GM18517 (cell line): Measurements from ENCODE around the gene HCFC2.
"Not testable (repeated sequence)": the region's sequence is repeated elsewhere in the genome, so short reads cannot be mapped to it uniquely, and the experiment has no call there.

Experiments
- ATAC-seq: cut with Tn5 transposase; IDR thresholded peaks from one replicate; pipeline ENCODE4 v1.9.1; 2021; ENCODE audit warnings: mild to moderate bottlenecking, moderate library complexity; ENCODE audit not compliant: unreplicated experiment

Gene HCFC2

DNA sequence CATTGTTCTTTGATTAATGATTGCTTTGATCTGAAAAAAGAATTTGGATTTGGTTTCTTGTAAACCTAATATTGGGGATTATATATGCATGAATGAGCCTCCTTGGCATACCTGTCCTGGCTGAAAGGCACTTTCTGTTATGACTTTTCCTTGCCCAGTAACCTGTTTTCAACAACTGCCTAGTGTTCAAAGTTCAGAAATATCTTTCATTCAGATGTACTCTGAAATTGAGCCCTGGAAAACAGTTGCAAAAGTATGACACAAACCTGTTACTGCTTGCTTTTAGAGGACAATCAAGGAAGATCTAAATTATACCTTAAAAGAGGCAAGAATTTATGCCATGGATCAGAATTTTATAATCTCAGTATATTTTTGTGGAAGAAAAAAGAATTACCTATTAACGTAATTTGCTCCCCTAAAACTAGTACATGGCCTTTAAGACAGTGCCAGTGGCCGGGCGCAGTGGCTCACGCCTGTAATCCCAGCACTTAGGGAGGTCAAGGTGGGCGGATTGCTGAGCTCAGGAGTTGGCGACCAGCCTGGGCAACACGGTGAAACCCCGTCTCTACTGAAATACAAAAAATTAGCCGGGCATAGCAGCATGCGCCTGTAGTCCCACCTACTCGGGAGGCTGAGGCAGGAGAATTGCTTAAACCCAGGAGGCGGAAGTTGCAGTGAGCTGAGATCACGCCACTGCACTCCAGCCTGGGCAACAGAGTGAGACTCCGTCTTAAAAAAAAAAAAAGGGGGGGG, 50.7 kb downstream of the HCFC2 start:
- not testable (repeated sequence) for ATAC-seq

DNA sequence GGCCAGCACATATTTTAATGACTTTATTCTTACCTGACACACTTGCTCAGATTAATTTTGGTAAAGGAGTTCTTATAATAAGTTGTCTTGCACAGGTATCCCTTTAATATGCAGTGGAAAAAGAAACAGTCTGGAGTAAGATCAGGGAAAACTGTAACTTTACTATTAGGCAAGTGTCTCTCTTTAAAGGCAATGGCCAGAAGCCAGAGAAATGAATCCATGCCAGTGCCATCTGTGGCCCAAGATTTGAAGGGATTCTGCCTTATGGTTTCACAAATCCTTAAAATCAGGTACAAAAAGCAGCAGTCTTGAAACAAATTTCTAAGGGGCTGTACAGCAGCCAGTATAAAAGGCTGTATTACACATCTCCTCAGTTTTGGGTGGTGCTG, 51.2 kb downstream of the HCFC2 start:
- no peak for ATAC-seq

DNA sequence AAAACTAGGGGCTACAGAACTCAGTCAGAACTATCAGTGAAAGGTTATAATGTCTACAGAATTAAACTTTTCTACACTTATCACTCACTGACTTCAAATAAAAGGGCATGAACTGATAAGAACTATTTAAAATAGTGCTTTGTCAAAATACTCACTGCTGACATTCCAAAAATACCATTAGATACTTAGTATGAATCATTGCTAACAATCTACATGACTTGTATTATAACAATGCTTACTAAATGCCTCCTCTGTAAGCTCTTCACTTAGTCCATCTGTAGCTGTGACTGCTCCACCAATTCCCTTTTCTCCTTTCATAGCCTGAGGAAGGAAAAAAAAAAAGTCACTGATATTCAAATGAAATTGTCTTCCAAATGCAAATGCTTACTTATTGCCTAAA, 56.7 kb downstream of the HCFC2 start:
- no peak for ATAC-seq

DNA sequence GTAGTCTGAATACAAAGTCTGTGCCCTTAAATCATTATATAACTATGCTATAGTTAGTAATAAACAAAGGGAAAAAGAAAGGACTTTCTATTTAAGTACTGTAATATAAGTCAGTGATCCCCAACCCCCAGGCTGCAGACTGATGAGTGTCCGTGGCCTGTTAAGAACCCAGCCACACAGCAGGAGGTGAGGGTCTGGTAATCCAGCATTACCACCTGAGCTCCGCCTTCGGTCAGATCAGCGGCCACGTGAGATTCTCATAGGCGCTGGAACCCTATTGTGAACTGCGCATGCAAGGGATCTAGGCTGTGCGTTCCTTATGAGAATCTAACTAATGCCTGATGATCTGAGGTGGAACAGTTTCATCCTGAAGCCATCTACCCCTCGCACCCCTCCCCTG, 58.0 kb downstream of the HCFC2 start:
- no peak for ATAC-seq

DNA sequence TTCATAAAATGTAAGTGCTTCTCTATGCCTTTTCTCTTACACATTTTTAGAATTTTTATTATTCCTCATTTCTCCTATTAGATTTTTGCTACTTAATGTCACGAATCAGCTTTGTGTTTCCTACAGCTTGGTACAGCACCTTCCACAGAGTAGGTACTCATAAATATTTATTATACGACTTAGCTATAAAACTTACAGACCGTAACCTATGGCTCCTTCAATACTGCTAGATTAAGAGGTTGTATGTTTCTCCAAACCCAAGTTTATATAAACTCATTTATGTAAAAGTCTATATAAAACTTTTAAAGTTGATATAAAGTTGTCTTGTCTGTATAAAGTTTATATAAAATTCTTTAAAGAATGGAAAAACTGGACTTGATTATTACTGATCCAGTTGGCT, 62.2 kb downstream of the HCFC2 start:
- no peak for ATAC-seq

DNA sequence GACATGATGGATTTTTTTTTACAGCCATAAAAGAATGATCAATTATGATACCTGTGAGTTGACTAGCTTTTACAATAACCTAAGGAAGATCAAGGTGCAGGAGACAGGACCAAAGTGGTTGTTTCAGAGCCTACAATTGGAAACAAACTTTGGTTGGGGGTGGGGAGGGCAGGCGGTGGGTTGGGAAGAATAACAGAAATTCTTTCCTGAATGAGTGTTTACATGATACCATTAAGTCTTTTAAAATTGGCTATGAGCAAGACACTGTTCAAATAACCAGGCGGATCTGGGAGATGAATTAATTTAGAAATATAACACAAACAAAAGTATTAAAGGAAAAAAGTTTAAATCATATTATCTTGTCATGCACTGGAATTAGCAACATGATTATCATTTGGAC, 66.4 kb downstream of the HCFC2 start:
- no peak for ATAC-seq

DNA sequence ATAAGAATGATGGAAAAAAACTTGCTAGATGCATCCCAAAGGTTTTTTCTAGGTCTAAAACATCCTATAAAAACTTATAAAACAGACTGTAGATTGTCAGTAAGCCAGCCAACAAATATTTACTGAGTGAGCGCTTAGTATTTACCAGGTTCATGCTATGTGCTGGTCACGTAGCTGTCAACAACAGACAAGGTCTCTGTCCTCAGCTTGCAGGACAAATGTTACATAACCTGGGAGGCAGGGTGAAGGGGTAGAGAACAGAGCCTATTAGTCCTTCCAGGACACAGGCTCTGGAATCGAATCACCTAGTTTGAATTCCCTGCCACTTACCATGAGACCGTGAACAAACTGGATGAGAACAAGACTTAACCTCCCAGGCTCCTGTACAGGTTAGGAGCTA, 67.3 kb downstream of the HCFC2 start:
- no peak for ATAC-seq

DNA sequence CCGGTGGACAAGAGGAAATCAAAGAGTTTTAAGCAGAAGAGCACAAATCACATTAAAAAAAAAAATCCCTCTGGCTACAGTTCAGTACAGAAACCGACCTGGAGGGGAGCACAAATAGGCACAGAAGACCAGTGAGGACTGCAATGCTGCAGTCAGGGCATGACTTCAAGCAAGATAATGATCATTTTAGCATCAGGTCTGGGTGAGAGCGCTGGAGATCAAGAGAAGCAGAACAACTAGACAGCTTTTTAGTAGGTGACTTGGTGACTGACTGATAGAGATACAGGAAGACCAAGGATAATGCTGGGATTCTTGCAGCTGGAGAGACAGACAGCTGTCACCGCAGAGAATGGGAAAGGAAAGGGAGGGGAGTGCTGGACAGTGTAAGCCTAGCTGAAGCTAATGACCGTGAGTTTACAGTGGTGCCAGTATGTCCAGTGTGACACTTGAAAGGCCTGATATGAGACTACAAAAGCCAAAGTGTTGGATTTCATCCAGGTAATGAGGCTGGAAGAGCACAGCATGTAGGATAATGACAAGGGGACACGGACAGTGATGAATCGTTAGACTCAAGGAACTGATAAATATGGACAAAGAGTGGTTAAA, 68.1 kb downstream of the HCFC2 start:
- ATAC-seq, result no peak

DNA sequence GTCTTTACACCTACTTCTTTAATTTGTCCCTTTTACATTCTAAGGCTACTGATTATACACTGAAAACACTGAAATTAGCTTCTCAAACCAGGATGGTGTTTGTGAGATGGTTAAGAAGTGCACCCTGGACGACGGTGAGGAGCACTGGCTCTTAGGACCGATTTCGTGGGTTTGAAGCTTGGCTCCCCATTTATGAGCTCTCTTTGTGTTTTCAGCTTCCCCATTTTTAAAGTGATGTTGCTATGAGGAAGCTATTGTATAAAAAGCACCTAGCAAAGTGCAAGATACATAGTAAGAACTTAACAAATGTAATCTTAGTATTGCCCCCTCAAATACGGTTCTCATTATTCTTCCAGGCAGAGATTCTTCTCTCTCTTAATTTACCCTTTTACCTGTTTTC, 69.0 kb downstream of the HCFC2 start:
- no peak for ATAC-seq

DNA sequence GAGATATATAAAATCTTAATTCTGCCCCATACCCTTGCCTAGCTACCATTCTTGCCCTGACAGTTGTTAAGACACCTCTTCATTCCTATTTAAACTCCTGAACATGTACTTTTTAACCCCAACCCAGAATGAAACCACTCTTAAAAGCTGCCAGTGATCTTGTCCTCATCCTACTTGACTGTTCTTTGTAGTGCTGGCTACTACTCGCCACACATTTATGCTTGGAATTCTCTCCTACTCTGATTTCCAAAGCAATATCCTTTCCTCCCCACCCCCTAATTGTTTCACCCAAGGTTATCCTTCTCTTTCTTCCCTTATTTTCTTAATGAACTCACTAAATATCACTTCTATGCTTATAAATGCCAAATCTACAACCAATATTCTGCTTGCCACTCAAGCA, 69.5 kb downstream of the HCFC2 start:
- no peak for ATAC-seq

DNA sequence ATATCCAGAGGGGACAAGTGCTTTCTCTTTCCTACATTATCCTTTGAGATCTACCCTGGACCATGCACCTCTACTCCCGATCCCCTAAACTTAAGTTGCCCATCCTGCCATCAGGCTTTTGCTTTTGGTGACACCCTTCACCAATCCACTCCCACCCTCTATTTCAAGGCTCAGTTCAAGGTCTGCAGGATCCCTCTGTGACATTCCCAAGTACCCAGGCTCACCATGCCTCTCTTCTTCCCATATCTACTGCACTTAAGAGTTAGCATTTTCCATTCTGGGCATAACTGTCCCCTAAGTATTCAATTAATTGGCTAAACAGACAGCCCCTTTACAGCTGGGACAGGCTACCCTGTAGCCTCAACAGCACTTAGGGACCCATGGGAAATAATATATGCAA, 70.6 kb downstream of the HCFC2 start:
- no peak for ATAC-seq

DNA sequence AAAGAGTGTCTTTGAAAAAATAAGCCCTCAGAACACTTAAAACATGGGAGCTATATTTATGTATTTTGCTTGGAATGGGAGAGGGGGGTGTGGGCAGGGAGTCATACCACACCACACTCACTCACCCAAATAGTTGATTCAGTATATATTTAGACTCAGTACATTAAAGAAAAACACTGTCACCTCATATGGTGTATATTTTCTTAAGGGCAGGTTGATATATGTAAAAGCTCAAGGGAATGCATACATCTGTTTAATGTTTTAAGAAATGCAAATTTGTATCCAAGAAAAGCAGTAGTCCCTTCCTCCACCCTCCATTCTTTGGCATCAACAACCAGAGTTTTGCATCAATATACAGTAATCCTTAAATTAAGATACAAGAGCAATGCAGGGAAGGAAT, 72.2 kb downstream of the HCFC2 start:
- ATAC-seq, result no peak

DNA sequence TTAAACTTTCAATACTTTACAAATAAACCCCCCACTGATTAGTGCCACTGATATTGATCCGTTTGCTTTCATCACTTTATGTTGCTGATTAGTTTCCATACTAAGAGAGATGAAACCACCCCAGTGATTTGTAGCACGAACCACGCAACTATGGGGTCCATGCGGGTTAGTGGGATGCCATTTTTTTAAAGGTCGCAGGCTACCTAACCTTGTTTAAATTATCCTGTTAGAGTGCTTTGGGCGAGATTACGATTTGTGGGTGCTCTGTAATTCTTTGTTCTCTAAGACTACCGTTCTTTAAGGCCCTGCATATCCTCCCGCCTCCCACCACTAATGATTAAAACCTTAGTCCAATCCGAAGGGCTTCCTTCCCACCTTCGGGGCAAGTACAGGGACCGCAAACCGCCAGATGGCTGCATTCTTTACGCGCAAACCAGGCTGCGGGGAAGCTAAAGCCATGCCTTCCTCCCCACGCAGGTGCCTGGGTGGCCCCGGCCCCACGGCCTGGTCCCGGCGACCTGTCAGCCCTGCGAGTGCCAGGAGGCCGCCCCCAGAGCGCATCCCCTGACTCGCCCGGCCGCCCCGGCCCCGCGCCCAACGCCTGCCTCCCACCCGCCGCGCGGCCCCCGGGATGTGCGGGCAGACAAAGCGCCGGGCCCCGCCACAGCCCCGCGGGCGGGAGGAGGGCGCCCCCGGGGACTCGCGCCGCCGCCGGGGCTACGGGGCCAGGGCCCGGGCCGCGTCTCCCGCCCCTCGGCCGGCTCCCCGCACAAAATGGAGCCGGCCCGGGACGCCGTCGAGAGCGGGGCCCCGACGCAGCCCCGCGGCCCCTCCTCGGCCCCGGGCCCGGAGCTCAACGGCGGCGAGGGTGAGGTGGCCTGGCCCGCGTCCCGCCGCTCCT, 72.9 kb downstream of the HCFC2 start:
- peak; percentile 31 for ATAC-seq

DNA sequence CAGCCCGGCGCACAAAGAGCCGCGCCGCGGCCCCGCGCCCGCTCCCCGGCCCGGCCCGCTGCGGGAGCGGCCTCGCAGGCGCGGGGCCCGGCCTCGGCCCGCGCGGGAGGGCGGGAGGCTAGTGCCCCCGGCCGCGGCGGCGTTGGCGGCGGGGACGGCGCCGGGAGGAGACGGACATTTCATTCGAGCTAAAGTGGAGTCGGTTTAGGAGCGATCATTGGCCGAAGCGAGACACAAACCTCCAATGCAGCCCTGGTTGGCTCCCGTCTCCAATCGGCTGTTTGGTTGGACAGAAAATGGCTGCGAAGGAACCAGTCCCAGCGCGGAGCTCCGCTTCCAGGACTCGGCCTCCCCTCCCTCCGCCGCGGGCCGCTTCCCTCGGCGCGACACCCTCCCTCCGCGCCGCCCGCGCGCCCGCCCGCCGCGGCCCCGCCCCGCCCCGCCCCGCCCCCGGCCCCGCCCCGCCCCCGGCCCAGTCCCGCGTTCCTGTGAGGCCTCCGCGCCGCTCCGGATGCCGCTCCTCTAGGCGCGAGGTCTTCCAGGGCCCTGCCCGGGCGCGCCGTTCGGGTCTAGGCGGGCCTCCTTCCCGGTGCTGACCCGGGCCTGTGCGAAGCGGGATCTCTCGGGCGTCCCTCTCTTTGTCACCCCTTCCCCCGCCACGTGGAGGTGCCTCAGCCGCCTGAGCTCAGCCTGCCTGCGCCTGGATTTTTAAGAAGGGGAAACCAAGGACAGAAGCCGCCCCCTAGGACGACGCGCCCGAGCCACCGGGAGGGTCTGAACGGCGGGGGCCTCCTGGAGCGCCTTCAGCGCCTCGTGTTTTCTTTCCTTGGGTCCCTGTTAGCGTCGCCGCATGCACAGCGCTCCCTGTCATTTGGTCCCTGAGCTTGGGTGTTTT, 73.8 kb downstream of the HCFC2 start, which contains the start of gene NFYB:
NFYB (minus strand) TSS at position 309 of the 895 bp plus-strand sequence. CDS start 2,757 bp downstream, outside the sequence.
- peak; percentile 94 for ATAC-seq

DNA sequence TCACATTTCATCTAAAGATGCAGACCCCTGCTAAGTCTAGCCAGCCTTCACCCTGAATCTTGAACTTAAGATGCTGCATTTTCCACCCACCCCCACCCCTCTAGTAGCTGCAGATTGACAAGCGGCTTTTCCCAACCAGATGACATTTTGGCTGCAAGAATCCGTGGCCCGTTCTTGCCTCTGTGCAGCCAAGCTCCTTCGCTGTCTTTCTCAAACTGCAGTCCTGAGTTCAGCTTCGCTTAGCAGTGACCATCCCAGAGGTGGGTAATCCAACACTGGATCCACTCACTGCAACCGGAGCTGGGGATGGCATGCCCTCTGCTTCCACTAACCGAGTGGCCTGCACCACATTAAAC, 74.4 kb downstream of the HCFC2 start:
- ATAC-seq, result no peak

DNA sequence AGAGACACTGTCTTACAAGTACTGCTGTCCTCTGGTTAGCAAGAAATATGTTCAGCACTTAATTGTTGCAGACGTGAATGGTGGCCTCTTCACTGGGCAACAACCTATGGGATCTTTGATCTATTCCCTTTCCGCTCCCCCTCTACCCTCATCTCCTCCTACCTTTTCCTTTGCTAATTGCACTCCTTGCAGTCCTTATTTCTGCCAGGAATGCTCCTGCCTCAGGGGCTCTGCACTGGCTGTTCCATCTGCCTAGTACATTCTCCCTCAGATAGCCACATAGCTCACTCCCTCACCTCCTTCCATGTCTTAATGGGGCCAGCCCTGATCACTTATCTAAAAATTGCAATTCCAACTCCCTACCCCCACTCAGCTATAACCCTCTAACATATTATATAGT, 78.2 kb downstream of the HCFC2 start:
- no peak for ATAC-seq

DNA sequence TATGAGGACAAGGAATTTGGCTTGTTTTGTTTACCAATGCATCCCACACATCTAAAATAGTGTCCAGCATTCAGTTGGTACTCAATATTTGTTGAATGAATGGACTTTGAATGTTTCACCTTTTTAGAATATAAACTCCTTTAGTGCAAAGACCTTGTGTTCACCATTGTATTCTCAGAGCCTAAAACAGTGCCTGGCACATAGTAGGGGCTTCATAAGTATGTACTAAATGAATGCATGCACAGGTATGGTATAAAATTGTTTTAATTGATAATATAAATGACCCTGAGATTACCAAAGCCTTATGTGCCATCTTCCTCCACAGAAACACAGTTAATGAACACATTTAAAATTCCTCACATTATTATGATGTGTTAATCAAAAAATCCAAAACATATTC, 78.7 kb downstream of the HCFC2 start:
- no peak for ATAC-seq

DNA sequence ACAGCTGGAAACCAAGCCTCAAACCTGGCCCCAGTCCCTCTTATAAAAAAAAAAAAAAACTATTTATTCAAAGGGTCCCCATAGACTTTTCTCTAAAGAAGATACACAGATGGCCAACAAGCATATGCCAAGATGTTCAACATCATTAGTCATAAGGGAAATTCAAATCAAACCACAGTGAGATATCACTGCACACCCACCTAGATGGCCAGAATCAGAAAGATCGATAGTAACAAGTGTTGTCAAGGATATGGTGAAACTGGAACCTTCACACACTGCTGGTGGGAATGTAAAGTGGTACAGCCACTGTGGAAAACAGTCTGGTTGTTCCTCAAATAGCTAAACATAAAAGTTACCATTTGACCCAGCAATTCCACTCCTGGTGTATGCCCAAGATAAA, 79.6 kb downstream of the HCFC2 start:
- no peak for ATAC-seq

DNA sequence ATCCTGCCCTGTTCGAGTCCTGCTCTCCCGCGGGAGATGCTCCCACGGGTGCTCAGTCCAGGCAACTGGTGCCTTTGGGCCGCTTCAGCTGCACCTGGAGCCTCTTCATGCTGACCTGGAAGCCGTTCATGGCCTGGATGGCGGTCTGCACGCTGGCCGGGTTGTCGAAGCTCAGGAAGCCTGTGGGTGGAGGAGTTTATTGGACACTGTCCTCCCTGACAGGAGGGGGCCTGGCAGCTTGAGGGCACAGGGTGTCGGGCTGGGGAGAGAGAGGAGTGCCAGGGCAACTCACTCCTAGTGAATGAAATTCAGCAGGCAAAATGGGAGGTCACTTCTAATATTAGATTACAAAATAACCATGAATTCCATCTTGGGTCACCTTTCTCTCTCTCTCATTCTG, 83.0 kb downstream of the HCFC2 start:
- no peak for ATAC-seq

DNA sequence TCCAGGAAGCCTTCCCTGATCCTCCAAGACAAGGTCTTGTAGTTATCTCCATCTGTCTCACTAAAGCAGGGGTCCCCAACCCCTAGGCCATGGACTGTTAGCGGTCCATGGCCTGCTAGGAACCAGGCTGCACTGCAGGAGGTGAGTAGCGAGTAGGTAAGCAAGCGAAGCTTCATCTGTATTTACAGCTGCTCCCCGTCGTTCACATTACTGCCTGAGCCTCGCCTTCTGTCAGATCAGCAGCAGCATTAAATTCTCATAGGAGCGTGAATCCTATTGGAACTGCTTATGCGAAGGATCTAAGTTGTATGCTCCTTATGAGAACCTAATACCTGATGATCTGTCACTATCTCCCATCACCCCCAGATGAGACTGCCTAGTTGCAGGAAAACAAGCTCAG, 86.1 kb downstream of the HCFC2 start:
- ATAC-seq, result no peak

DNA sequence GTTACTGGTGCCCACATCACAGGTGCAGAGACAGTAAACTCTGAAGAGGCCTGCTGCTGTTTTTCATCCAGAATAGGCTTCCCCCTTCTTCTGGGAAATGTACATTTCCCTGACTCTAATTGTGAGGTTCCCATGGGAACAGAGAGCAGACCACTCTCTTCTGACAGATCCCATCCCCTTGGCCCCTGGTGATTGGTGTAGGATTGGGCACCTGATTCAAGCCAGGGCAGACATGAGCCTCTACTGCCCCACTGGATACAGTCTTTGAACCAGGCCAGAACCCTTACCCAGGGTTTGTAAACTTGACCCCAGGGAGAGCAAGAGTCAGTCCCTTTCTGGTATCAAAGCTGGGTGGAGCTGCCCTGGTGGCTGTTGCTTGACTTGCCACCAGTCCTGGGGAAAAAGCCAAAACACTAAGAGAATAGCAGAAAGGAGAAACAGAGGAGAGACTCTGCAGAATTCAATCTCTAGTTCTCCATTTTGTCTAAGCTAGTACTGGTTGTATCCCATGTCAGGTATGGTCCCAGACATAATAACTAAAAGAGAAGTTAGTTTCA, 88.4 kb downstream of the HCFC2 start:
- ATAC-seq, result no peak
